K562 (cell line): ENCODE measurements around the gene KLHL29. TPM values are rescaled to one million over a fixed set of nuclear protein-coding genes. Genes with fewer than 3 reads are reported as not detected.
A peak's percentile ranks its signal among the peaks of the same experiment; 100 is the strongest.

ENCODE experiments used
- REST ChIP-seq, 2 experiments: fragments of 450-650 bp; formaldehyde crosslinking in 1 of 2; IDR thresholded peaks; 2 replicates each; pipeline versions ENCODE4 v1.4.0 to v1.6.1; 2014 to 2020; ENCODE audit warnings: mild to moderate bottlenecking in 2 of 2, borderline replicate concordance in 1 of 2, low read depth in 1 of 2
- polyA plus RNA-seq, 8 experiments: library from polyadenylated mRNA; depleted of rRNA in 4 of 8; stranded (reverse) in 5 of 8; unstranded in 3 of 8; fragments of >200 nt; fragmentation: Nextera tagmentation in 2 of 8; fragmentation: Illumina TruSeq in 1 of 8; extraction: Ambion mirVana in 2 of 8; extraction: Trizol in 1 of 8; gene quantifications; 2 replicates each; pipeline versions ENCODE4 v1.2.1 to v1.2.3, GENCODE V29; 2011 to 2014; ENCODE audit warnings: inconsistent platforms in 1 of 8, missing spikeins in 1 of 8
- total RNA-seq, 7 experiments: library from RNA; depleted of rRNA in 6 of 7; stranded (reverse); fragments of >200 nt in 6 of 7; fragmentation: Illumina TruSeq in 2 of 7; extraction: Trizol in 2 of 7; gene quantifications; 2 replicates each; pipeline versions ENCODE4 v1.2.1 to v1.2.3, GENCODE V29; 2011 to 2021; ENCODE audit warnings: low replicate concordance in 1 of 7

KLHL29 gene
- total and polyA plus RNA-seq, 9 of the 15 experiments (the other 6 are each of a cell fraction or from before 2014, with no cell fraction given) = 0.03 to 0.31 (median 0.08) TPM; not detected in 1

DNA sequence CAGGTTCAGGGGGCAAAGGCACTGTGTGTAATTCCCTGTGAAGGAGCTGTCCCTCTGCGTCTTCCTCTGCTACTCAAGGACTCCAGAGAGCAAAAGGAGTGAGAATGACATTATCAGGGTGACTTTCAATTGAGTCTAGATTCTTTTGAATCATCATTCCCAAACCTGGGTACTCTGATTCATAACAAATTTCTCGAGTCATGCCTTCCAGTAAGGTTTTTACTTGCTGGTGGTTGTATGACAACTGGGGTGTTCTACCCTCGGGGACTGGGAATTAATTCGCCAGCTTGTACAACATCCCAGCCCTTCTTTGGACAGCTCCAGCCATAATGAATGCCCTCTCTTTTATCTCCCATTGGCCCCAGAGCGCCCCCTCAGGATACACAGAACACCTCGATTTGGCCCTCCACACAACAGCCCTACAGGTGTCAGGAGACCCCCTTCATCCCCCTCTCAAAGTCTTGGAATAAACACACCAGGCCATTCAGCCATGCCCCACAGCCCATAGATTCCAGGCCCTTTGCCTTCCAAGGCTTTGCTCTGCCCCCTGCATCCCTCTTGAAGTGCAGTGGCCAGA is 254.5 kb downstream of the KLHL29 start (continued):
- TF ChIP-seq REST (IDR thresholded peaks at IDR 0.05; ENCODE audit: borderline replicate concordance) = peak; percentile 32; the same call in 1 of the 2 replicates
- TF ChIP-seq REST (CRISPR knock-in tag; IDR thresholded peaks at IDR 0.05; ENCODE audit: low read depth) = no peak
- TF ChIP-seq, all 486 proteins: peak for 2
